Neural cell (in vitro differentiated cells): ENCODE results near the gene ARPC1B.

Experiments
- CTCF ChIP-seq: fragments of 450-650 bp; IDR thresholded peaks from 2 replicates; pipeline ENCODE4 v1.5.1; 2014; ENCODE audit warnings: antibody characterized with exemption, mild to moderate bottlenecking, moderate library complexity; ENCODE audit not compliant: poor library complexity, severe bottlenecking
- EP300 ChIP-seq: fragments of 450-650 bp; conservative IDR thresholded peaks from 2 replicates; pipeline ENCODE4 v1.6.1; 2014; ENCODE audit warnings: antibody characterized with exemption, mild to moderate bottlenecking, moderate library complexity; ENCODE audit not compliant: poor library complexity, severe bottlenecking
- EZH2 ChIP-seq: fragments of 200-600, 300-800 bp; shearing (Covaris generic), sonication (generic); IDR thresholded peaks from 2 replicates; pipeline ENCODE4 v1.6.1; 2014; ENCODE audit warnings: antibody characterized with exemption, low read length, borderline replicate concordance, mild to moderate bottlenecking; ENCODE audit not compliant: insufficient read depth, poor library complexity, severe bottlenecking
- POLR2AphosphoS5 ChIP-seq: IDR thresholded peaks from 2 replicates; pipeline ENCODE4 v1.6.1; 2012

- TF ChIP-seq EZH2 (no peak), CTCF (no peak), EP300 (no peak), POLR2AphosphoS5 (no peak)
Measured at GRCh38 chr7:99428972-99429566, 54.5 kb downstream of the ARPC1B start.
